Activated naive CD4-positive, alpha-beta T cell treated with anti-CD3 and anti-CD28 coated beads, Interleukin-2, amount 10 ng/mL, durations not matched to agents 7 days and 5 days (primary cell): ENCODE measurements around the gene MRE11.
A peak's percentile ranks its signal among the peaks of the same experiment; 100 is the strongest.

Experiments
- CTCF ChIA-PET: fragments of 350-600 bp; sonication (Branson Sonifier 250); formaldehyde crosslinking; loops from one replicate; lab custom pipeline; 2021; ENCODE audit warnings: antibody characterized with exemption; lab: Charles Lee
- DNase-seq: peaks from one replicate; pipeline ENCODE4 v3.0.0-alpha.2; 2020
- H3K27ac Mint-ChIP-seq: one replicate; pipeline ENCODE4 v1.8.0; 2021; ENCODE audit warnings: mild to moderate bottlenecking, moderate library complexity, mixed read lengths
- H3K27me3 Mint-ChIP-seq: one replicate; pipeline ENCODE4 v1.8.0; 2021; ENCODE audit warnings: mild to moderate bottlenecking, mixed read lengths
- H3K36me3 Mint-ChIP-seq: one replicate; pipeline ENCODE4 v1.8.0; 2021; ENCODE audit warnings: mixed read lengths
- H3K4me1 Mint-ChIP-seq: one replicate; pipeline ENCODE4 v1.8.0; 2021; ENCODE audit warnings: mixed read lengths
- H3K4me3 Mint-ChIP-seq: one replicate; pipeline ENCODE4 v1.8.0; 2021; ENCODE audit warnings: mild to moderate bottlenecking, moderate library complexity, mixed read lengths
- H3K9me3 Mint-ChIP-seq: one replicate; pipeline ENCODE4 v1.8.0; 2021; ENCODE audit warnings: mixed read lengths

The MRE11 gene

GRCh38 chr11:94477624-94478023 is 16.0 kb downstream of the MRE11 start:
- CTCF ChIA-PET = interaction anchor here (0.9 kb wide), 1 partner anchor 27 kb away, joined by 3 read pairs; no protein-coding TSS in a partner anchor
- H3K4me3 Mint-ChIP-seq = no peak overlapping the region
- no peaks in the 10 kb centered on the region for H3K9me3 Mint-ChIP-seq
- DNase-seq = no peak
- H3K27ac Mint-ChIP-seq = no peak overlapping the region
- H3K4me1 Mint-ChIP-seq = peaks cover 23% of the 10 kb centered on the region
- no peaks in the 10 kb centered on the region for H3K27me3 Mint-ChIP-seq
- H3K36me3 Mint-ChIP-seq = peaks cover 44% of the 10 kb centered on the region

DNA sequence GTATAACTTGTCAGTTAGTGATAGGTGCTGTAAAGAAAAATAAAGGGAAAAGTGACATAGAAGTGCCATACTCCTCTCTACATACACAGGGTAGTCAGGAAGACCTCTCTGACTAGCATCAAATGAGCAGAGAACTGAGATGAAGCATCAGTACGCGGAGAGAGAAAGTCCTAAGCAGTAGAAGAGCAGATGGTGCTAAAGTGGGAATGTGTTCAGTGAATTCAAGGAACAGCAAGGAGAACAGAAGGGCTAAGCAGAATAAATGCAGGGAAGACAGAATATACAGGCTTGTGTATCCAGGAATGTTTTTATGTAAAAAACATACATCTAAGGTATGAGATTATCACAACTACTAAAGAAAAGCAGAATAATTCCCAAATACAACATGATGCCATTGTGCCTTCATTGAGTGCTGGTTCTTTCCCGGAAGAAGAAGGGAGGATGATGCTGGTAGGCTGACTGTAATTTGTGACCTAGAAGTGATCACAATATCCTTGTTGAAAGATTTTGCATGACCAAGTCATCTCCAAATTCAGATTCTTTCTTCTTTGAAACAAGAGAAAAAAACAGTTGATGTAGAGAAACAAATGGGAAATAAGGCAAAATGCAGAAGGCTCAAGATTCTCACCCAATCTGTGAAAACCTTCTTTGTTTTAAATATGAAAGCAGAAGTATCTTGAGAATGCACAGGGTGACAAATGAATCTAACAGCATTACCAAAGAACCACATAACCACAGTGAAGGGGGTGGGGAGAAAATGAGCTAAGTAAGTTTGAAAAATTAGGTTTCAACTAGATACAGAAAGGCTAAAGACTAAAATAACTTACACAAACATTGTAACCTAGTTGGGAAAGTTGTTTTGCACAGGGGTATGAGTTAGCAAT is 20.5 kb downstream of the MRE11 start:
- no peaks in the 10 kb centered on the region for H3K27me3 Mint-ChIP-seq
- CTCF ChIA-PET = no interaction called here
- peak overlapping the region; percentile 7 for H3K27ac Mint-ChIP-seq
- H3K4me3 Mint-ChIP-seq = no peak overlapping the region
- peaks cover 23% of the 10 kb centered on the region for H3K4me1 Mint-ChIP-seq
- H3K9me3 Mint-ChIP-seq = no peaks in the 10 kb centered on the region
- H3K36me3 Mint-ChIP-seq = peaks cover 37% of the 10 kb centered on the region
- DNase-seq = peak; percentile 36

DNA sequence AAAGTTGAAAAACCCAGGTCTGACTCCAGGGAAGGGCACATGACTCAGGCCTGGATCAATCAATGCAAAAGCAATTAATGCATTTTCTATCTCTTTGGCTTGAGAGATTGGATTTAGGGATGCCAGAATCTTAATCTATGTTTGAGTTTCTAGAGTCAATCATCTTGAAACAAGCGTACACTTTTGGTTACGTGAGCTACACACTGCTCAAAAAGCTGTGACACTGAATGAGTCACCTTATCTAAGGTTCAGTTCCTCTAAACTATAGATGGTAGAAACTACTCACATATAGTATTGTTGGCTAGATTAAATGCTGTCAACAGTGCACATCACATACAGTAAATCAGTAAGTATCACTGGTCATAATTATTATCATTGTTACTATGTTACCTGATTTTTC is 24.2 kb downstream of the MRE11 start:
- H3K4me1 Mint-ChIP-seq = peaks cover 15% of the 10 kb centered on the region
- H3K9me3 Mint-ChIP-seq = no peaks in the 10 kb centered on the region
- no peak overlapping the region for H3K4me3 Mint-ChIP-seq
- CTCF ChIA-PET = no interaction called here
- H3K27ac Mint-ChIP-seq = no peak overlapping the region
- H3K36me3 Mint-ChIP-seq = peaks cover 37% of the 10 kb centered on the region
- no peaks in the 10 kb centered on the region for H3K27me3 Mint-ChIP-seq
- no peak for DNase-seq

DNA sequence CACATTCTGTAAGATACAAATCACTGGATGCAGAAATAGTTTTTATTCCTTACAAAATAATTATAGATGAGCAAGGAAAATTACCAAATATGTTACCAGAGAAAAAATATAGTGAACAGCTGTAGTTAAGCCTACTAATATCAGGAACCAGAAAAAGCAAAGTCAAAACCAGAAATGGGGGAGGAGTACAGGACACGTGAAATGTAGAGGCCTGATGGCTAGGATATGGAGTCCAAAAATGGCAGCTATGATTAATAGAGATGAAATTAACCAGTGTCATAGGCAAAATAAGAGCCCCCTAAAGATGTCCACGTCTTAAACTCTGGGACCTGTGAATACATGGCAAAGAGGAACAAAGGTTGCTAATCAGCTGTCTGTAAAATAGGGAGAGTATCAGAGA is 34.1 kb downstream of the MRE11 start:
- peaks cover 56% of the 10 kb centered on the region for H3K36me3 Mint-ChIP-seq
- no peak for DNase-seq
- H3K27ac Mint-ChIP-seq = no peak overlapping the region
- no peak overlapping the region for H3K4me3 Mint-ChIP-seq
- CTCF ChIA-PET = no interaction called here
- H3K9me3 Mint-ChIP-seq = peaks cover 1% of the 10 kb centered on the region
- peaks cover 2% of the 10 kb centered on the region for H3K4me1 Mint-ChIP-seq
- H3K27me3 Mint-ChIP-seq = no peaks in the 10 kb centered on the region

DNA sequence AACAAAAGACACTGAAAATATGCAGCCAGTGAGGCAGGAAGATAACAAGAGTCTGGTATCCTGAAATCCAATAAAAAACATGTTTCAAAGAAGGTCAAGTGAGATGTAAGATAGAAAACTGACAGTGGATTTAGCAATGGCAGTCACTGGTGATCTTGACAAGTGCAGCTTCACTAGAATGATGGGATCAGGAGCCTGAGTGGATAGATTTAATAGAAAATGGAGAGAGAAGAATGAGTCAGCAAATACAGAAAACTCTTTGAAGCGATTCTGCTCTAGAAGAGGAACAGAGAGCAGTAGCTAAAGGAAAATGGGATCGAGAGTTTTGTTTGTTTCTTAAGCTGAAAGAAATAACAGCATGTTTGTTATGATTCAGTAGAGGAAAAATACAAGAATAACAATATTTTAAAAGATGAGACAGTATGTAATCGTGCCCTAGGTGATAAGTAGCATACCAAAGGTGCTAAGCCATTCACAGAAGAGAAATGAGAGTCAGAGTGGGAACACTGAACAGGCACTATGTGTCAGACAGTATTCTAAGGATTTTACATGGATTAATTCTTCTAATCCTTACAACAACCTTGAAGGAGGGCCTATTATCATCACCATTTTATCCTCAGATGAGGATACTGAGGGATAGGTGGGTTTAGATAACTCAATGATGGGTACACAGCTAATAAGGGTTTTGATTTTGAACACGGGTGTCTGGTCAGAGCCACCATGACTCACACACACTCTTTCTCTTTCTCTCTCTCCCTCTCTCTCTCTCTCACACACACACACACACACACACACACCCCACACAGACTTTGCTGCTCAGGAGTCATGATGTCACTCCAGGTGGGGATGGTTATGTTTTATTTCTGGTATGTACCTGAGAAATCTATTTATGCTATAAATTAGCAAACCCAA is 36.3 kb downstream of the MRE11 start:
- no peaks in the 10 kb centered on the region for H3K4me1 Mint-ChIP-seq
- no peak overlapping the region for H3K27ac Mint-ChIP-seq
- no peaks in the 10 kb centered on the region for H3K9me3 Mint-ChIP-seq
- no peaks in the 10 kb centered on the region for H3K27me3 Mint-ChIP-seq
- H3K4me3 Mint-ChIP-seq = no peak overlapping the region
- no peak for DNase-seq
- CTCF ChIA-PET = interaction anchor here (0.6 kb wide), 1 partner anchor 39 kb away, joined by 3 read pairs; no protein-coding TSS in a partner anchor
- H3K36me3 Mint-ChIP-seq = peaks cover 46% of the 10 kb centered on the region

GRCh38 chr11:94455861-94456260 is 37.8 kb downstream of the MRE11 start:
- H3K4me3 Mint-ChIP-seq = no peak overlapping the region
- H3K27ac Mint-ChIP-seq = no peak overlapping the region
- H3K36me3 Mint-ChIP-seq = peaks cover 38% of the 10 kb centered on the region
- H3K4me1 Mint-ChIP-seq = no peaks in the 10 kb centered on the region
- CTCF ChIA-PET = no interaction called here
- no peaks in the 10 kb centered on the region for H3K27me3 Mint-ChIP-seq
- H3K9me3 Mint-ChIP-seq = no peaks in the 10 kb centered on the region
- no peak for DNase-seq

GRCh38 chr11:94454301-94454700 is 39.3 kb downstream of the MRE11 start:
- DNase-seq = no peak
- Mint-ChIP-seq H3K4me1 (no peaks in the 10 kb centered on the region), H3K27ac (no peak overlapping the region), H3K9me3 (no peaks in the 10 kb centered on the region), H3K36me3 (peaks cover 29% of the 10 kb centered on the region), H3K4me3 (no peak overlapping the region), H3K27me3 (no peaks in the 10 kb centered on the region)
- CTCF ChIA-PET = interaction anchor here (1.0 kb wide), 1 partner anchor 14 kb away, joined by 3 read pairs; no protein-coding TSS in a partner anchor

DNA sequence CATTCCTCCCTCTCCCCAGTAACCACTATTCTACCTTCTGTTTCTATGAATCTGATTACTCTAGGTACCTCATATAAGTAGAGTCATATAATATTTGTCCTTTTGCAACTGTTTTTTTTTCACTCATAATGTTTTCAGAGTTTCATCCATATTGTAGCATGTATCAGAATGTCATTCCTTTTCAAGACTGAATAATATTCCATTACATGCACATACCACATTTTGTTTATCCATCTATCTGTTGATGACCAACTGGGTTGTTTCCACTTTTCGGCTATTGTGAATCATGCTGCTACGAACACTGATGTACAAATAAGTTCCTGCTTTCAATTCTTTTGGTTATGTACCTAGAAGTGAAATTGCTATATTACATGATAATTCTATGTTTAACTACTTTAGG is 40.7 kb downstream of the MRE11 start:
- CTCF ChIA-PET = no interaction called here
- Mint-ChIP-seq H3K36me3 (peaks cover 32% of the 10 kb centered on the region), H3K4me1 (no peaks in the 10 kb centered on the region), H3K4me3 (no peak overlapping the region), H3K27ac (no peak overlapping the region), H3K9me3 (no peaks in the 10 kb centered on the region), H3K27me3 (no peaks in the 10 kb centered on the region)
- DNase-seq = no peak

GRCh38 chr11:94450048-94450447 is 43.6 kb downstream of the MRE11 start:
- CTCF ChIA-PET = no interaction called here
- no peaks in the 10 kb centered on the region for H3K9me3 Mint-ChIP-seq
- H3K4me3 Mint-ChIP-seq = no peak overlapping the region
- H3K27ac Mint-ChIP-seq = no peak overlapping the region
- H3K27me3 Mint-ChIP-seq = no peaks in the 10 kb centered on the region
- H3K36me3 Mint-ChIP-seq = peaks cover 27% of the 10 kb centered on the region
- no peak for DNase-seq
- H3K4me1 Mint-ChIP-seq = no peaks in the 10 kb centered on the region

DNA sequence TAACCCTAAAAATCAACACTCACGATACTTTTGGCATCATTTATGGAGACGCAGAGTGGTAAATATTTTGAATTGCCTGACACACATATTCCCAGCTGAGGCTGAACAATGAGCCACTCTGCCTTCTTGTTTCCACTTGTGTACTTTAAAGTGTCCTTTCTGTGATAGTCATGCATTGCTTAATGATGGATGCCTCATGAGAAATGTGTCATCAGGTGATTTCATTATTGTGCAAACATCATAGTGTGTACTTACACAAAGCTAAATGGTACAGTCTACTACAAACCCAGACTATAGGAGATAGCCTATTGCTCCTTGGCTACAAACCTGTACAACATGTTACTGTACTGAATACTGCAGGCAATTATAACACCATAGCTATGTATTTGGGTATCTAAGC is 44.2 kb downstream of the MRE11 start:
- CTCF ChIA-PET = no interaction called here
- H3K4me3 Mint-ChIP-seq = no peak overlapping the region
- no peaks in the 10 kb centered on the region for H3K9me3 Mint-ChIP-seq
- H3K27me3 Mint-ChIP-seq = no peaks in the 10 kb centered on the region
- no peak for DNase-seq
- no peaks in the 10 kb centered on the region for H3K4me1 Mint-ChIP-seq
- no peak overlapping the region for H3K27ac Mint-ChIP-seq
- peaks cover 26% of the 10 kb centered on the region for H3K36me3 Mint-ChIP-seq

GRCh38 chr11:94449029-94449428 is 44.6 kb downstream of the MRE11 start:
- no peak overlapping the region for H3K4me3 Mint-ChIP-seq
- DNase-seq = no peak
- H3K4me1 Mint-ChIP-seq = no peaks in the 10 kb centered on the region
- no peaks in the 10 kb centered on the region for H3K9me3 Mint-ChIP-seq
- CTCF ChIA-PET = no interaction called here
- H3K36me3 Mint-ChIP-seq = peaks cover 31% of the 10 kb centered on the region
- no peak overlapping the region for H3K27ac Mint-ChIP-seq
- no peaks in the 10 kb centered on the region for H3K27me3 Mint-ChIP-seq

- no peak for DNase-seq
- peaks cover 30% of the 10 kb centered on the region for H3K36me3 Mint-ChIP-seq
- no peaks in the 10 kb centered on the region for H3K4me1 Mint-ChIP-seq
- no peaks in the 10 kb centered on the region for H3K9me3 Mint-ChIP-seq
- H3K27ac Mint-ChIP-seq = no peak overlapping the region
- CTCF ChIA-PET = no interaction called here
- H3K4me3 Mint-ChIP-seq = no peak overlapping the region
- no peaks in the 10 kb centered on the region for H3K27me3 Mint-ChIP-seq
Observed at GRCh38 chr11:94447149-94447548, 46.5 kb downstream of the MRE11 start.

GRCh38 chr11:94445641-94446040 is 48.0 kb downstream of the MRE11 start:
- H3K4me1 Mint-ChIP-seq = peaks cover 5% of the 10 kb centered on the region
- H3K27me3 Mint-ChIP-seq = no peaks in the 10 kb centered on the region
- no peaks in the 10 kb centered on the region for H3K9me3 Mint-ChIP-seq
- CTCF ChIA-PET = no interaction called here
- H3K4me3 Mint-ChIP-seq = no peak overlapping the region
- no peak for DNase-seq
- H3K27ac Mint-ChIP-seq = no peak overlapping the region
- H3K36me3 Mint-ChIP-seq = peaks cover 36% of the 10 kb centered on the region

DNA sequence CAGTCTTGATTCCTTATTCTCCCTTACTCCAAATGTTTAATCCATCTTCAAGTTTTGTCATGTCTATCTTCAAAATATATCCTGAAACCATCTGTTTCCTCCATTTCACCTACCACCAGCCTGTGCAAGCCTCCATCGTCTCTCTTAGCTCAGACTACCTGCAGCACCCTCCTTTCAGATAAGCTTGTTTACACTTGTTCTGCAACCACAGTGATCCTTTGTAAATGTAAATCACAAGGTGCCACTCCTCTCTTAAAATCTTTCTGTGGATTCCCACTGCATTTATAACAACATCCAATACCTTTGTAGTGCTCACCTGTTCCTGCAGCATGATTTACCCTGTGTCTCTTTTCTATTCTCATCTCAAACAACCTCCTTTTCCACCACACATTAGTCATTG is 60.6 kb downstream of the MRE11 start:
- Mint-ChIP-seq H3K27ac (no peak overlapping the region), H3K36me3 (peaks cover 52% of the 10 kb centered on the region), H3K9me3 (no peaks in the 10 kb centered on the region), H3K4me3 (no peak overlapping the region), H3K27me3 (no peaks in the 10 kb centered on the region), H3K4me1 (no peaks in the 10 kb centered on the region)
- CTCF ChIA-PET = no interaction called here
- DNase-seq = no peak
